ENCODE results near the gene TTK.
"Not testable (repeated sequence)": the region's sequence is repeated elsewhere in the genome, so short reads cannot be mapped to it uniquely, and the experiment has no call there.

The TTK gene

DNA sequence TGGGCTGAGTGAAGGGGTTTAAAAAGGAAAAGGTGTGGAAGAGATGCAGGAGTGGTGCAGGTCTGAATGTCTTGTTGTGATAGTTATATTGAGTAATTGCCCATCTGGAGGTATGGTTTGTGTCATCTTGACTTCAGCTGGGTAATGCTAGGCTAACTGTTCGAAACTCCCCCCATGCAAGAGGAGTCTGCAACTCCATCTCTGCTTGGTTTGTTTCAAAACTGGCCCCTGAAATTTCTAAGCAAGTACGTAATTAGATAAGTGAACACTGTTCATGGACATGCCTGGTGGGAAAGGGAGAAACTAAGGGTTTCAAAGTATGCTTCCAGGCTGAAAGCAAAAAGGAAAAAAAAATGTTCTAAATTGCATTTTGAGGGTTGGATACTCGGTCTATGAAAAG, 17.1 kb downstream of the TTK start:
- no peak for DNase-seq (ENCODE audit: low read depth)

- DNase-seq (ENCODE audit: low read depth) = no peak
These were observed 18.4 kb downstream of the TTK start for GRCh38 chr6:80022803-80023202.

DNA sequence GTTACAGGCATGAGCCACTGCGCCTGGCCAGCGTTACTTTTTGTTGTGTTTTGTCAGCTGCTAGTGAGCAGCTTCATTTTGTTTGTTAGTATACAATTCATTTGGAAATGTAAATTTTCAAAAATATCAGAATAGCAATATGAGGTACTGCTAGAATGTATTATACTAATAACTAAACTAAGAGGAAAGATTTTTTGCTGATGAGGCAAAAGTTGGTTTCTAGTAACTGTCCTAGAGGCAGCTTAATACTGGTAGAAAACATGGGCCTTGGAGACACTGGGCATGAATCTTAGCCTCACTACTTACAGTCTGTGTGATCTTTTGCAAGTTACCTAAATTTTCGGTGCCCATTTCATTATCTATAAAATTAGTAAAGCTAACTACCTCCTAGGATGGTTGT, 24.1 kb downstream of the TTK start:
- DNase-seq (ENCODE audit: low read depth) = no peak

GRCh38 chr6:80029470-80029869, 25.0 kb downstream of the TTK start:
- no peak for DNase-seq (ENCODE audit: low read depth)

GRCh38 chr6:80048220-80048619, 43.8 kb downstream of the TTK start:
- not testable (repeated sequence) for DNase-seq (ENCODE audit: low read depth)

DNA sequence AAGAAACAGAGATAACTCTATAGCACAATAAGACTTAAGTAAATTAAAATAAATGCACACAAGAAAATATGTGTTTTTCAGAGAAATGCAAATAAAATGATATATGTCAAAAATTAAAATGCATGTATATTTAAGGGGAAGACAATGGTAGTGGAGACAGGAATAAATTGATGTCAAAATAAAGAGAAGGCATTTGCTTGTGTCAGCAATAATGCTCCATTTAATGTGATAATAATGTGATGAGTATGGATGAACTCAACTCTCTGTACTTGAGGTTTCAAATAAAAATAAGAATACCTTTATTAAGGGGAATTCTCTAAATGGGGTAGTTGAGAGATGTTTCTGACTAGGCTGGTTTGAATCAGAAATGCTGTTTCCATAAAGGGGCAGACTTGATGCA, 56.3 kb downstream of the TTK start:
- no peak for DNase-seq (ENCODE audit: low read depth)

DNA sequence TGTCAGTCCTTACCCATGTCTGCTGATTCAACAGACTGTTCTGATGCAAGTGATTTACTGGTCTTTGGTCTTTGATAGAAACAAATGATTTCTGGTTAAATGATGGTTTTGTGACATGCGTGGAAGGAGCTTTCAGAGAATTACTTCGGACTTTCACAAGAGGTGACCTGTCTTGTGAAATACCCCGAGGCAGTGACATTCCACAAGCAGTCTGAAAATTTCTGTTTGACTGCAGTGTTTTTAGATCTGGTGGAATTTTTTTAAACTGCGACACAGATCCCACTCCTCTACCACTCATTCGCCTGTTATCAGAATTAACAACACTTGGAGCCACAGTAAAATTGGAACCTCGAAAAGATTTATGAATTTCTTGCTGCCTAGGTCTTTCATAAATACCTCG, 63.7 kb downstream of the TTK start:
- not testable (repeated sequence) for DNase-seq (ENCODE audit: low read depth)

DNA sequence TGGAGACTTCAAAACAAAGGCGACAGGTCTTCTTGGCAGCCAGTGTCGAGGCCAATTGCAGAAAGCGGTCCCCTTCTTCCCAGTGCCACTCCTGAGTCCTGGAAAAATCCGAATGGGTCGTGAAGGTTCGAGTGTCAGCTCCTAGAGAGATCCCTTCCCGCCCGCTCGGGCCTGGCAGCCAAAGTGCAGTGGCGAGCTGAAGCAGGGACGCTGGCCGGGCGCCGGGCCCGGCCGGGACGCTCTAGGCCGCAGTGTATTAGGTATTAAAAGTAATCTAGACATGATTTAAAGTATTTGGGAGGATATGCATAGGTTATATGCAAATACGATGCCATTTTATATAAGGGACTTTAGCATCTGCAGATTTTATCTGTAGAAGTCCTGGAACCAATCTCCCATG, 66.0 kb downstream of the TTK start:
- not testable (repeated sequence) for DNase-seq (ENCODE audit: low read depth)

GRCh38 chr6:80077067-80077466, 72.6 kb downstream of the TTK start:
- DNase-seq (ENCODE audit: low read depth) = no peak

- no peak for DNase-seq (ENCODE audit: low read depth)
These were observed 84.2 kb downstream of the TTK start for GRCh38 chr6:80088637-80089036.

DNA sequence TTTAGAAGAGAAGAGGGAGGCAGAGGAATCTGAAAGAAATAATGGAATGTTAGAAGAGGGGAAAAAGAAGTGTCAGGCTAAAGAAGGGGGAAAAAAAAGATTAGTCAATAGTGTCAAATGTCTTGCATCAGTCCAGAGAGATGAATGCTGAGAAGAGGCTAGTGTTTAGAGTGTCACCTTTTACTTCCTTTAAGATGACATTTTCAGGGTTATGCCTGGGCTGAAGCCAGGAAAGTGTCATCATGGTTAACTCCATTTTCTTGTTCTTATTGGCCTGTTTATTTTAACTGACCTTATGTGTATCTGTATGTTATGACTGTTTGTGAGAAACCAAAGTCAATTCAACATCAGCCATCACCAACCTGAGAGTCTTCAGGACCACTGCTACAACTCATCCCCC, 87.1 kb downstream of the TTK start:
- DNase-seq (ENCODE audit: low read depth) = no peak

Data from activated T-cell treated with anti-CD3 and anti-CD28 coated beads for 24 hours (primary cell).